Limb (tissue), 2 donors: Measurements from ENCODE around the gene AAGAB.

Experiments used
- DNase-seq, 2 donors: peaks; one replicate each; pipeline ENCODE4 v3.0.0-alpha.2; 2016; ENCODE audit errors: extremely low spot score in 2 of 2

Gene AAGAB

GRCh38 chr15:67189326-67190051 is 65.0 kb downstream of the AAGAB start:
- DNase-seq = peak; percentile 63 to 85

GRCh38 chr15:67188551-67189218 is 65.8 kb downstream of the AAGAB start:
- DNase-seq = peak; percentile 83 to 93

- DNase-seq = no peak
These were observed 67.1 kb downstream of the AAGAB start for GRCh38 chr15:67187351-67187854.

- no peak for DNase-seq
These were observed 67.8 kb downstream of the AAGAB start for GRCh38 chr15:67186688-67187087.

- no peak for DNase-seq
These were observed 68.2 kb downstream of the AAGAB start for GRCh38 chr15:67186226-67186649.

- DNase-seq = no peak
These were observed 68.7 kb downstream of the AAGAB start for GRCh38 chr15:67185621-67186225.

GRCh38 chr15:67185051-67185450 is 69.4 kb downstream of the AAGAB start:
- DNase-seq = no peak

GRCh38 chr15:67184208-67184925 is 70.1 kb downstream of the AAGAB start:
- no peak for DNase-seq

GRCh38 chr15:67183443-67184169 is 70.9 kb downstream of the AAGAB start:
- DNase-seq = no peak

GRCh38 chr15:67181221-67181639 is 73.2 kb downstream of the AAGAB start:
- DNase-seq = no peak

- DNase-seq = peak in 1 of 2 donors; percentile 25
These were observed 73.8 kb downstream of the AAGAB start for GRCh38 chr15:67180514-67181191.

- no peak for DNase-seq
These were observed 74.4 kb downstream of the AAGAB start for GRCh38 chr15:67180035-67180434.

- no peak for DNase-seq
These were observed 75.0 kb downstream of the AAGAB start for GRCh38 chr15:67179411-67179995.

GRCh38 chr15:67178569-67179210 is 75.8 kb downstream of the AAGAB start:
- DNase-seq = no peak

GRCh38 chr15:67177752-67178151 is 76.7 kb downstream of the AAGAB start:
- DNase-seq = no peak

GRCh38 chr15:67176195-67176971 is 78.1 kb downstream of the AAGAB start:
- peak in 1 of 2 donors; percentile 72 for DNase-seq

GRCh38 chr15:67175643-67176071 is 78.8 kb downstream of the AAGAB start:
- DNase-seq = no peak

GRCh38 chr15:67174864-67175573 is 79.4 kb downstream of the AAGAB start:
- DNase-seq = no peak
